K562 (cell line): ENCODE results near the gene RABIF. TPM values are rescaled to one million over a fixed set of nuclear protein-coding genes. Genes with fewer than 3 reads are reported as not detected.

Source experiments
- ATAC-seq: fragments of 200-7000 bp; cut with Tn5 transposase; 3 replicates; pipeline ENCODE4 v1.9.1; 2020; ENCODE audit warnings: moderate library complexity
- BruUV-seq: library from RNA; stranded (reverse); fragments of 400-500 nt; replicated peaks from 2 replicates; lab custom pipeline; 2021; lab: Mats Ljungman, UMichigan
- CTCF ChIA-PET: fragments of 300-600 bp; formaldehyde crosslinking; extraction: SDS; loops from one replicate; lab custom pipeline; 2021; ENCODE audit warnings: low intra/inter-chr PET ratio; lab: Yijun Ruan, JAX
- POLR2A ChIA-PET: fragments of 300-600, 350-650 bp; sonication (Branson Sonifier 250); formaldehyde crosslinking; extraction: SDS; loops from one replicate; lab custom pipeline; 2021; ENCODE audit warnings: antibody characterized with exemption, inconsistent platforms; lab: Yijun Ruan, JAX
- DNase-seq, 4 experiments: peaks; one replicate each; pipeline versions ENCODE4 v3.0.0 to v3.0.0-alpha.2; 2011 to 2018; ENCODE audit warnings: low spot score in 3 of 4, mixed read lengths in 3 of 4; ENCODE audit errors: extremely low read depth in 1 of 4
- FAIRE-seq: peaks from 2 replicates; lab custom pipeline; 2011; peaks lifted over from hg19 to GRCh38; lab: Jason Lieb, UNC
- H2AFZ ChIP-seq: 2 replicates; pipeline ENCODE4 v1.6.0; 2011; ENCODE audit warnings: low read depth, low read length, control low read depth, inconsistent platforms
- H3K27ac ChIP-seq: fragments of 200-600 bp; 3 replicates; pipeline ENCODE4 v1.8.0; 2011; ENCODE audit warnings: low read depth, mild to moderate bottlenecking, control low read depth, inconsistent platforms, low read length, moderate library complexity, mixed read lengths; ENCODE audit errors: extremely low read depth
- H3K27me3 ChIP-seq, 2 experiments: fragments of 300-600 bp in 1 of 2; 2 replicates in 1 of 2; 3 replicates in 1 of 2; pipeline versions ENCODE4 v1.6.0 to v1.8.0; 2011; ENCODE audit warnings: inconsistent platforms in 2 of 2, low read length in 2 of 2, mild to moderate bottlenecking in 1 of 2, mixed read lengths in 1 of 2, moderate library complexity in 1 of 2; ENCODE audit not compliant: control insufficient read depth in 2 of 2, insufficient read depth in 2 of 2
- H3K36me3 ChIP-seq: fragments of 300-600 bp; 3 replicates; pipeline ENCODE4 v1.8.0; 2011; ENCODE audit warnings: mild to moderate bottlenecking, low read length, inconsistent platforms; ENCODE audit not compliant: control insufficient read depth, insufficient read depth
- H3K4me1 ChIP-seq, 2 experiments: fragments of 200-600 bp in 1 of 2; replicated peaks in 1 of 2; 2 replicates in 1 of 2; 3 replicates in 1 of 2; pipeline versions ENCODE4 v1.5.1 to v1.8.0; 2011; ENCODE audit warnings: inconsistent platforms in 2 of 2, low read length in 2 of 2, mild to moderate bottlenecking in 1 of 2, mixed read lengths in 1 of 2, moderate library complexity in 1 of 2; ENCODE audit not compliant: control insufficient read depth in 2 of 2, insufficient read depth in 2 of 2
- H3K4me2 ChIP-seq: 2 replicates; pipeline ENCODE4 v1.6.1; 2011; ENCODE audit warnings: low read length, control low read depth, inconsistent platforms, mixed read lengths; ENCODE audit not compliant: insufficient read depth
- H3K4me3 ChIP-seq: fragments of 200-600 bp; sonication (generic), shearing (Covaris generic); 2 replicates; pipeline ENCODE4 v1.5.1; 2016; ENCODE audit warnings: control low read depth, inconsistent platforms
- H3K79me2 ChIP-seq: fragments of 200-600 bp; 3 replicates; pipeline ENCODE4 v1.8.0; 2011; ENCODE audit warnings: low read length, inconsistent platforms; ENCODE audit not compliant: control insufficient read depth, insufficient read depth
- H3K9ac ChIP-seq, 2 experiments: 2 replicates each; pipeline versions ENCODE4 v1.6.0 to v1.6.1; 2011; ENCODE audit warnings: low read depth in 2 of 2, low read length in 2 of 2, control low read depth in 1 of 2, inconsistent platforms in 1 of 2, mild to moderate bottlenecking in 1 of 2, mixed read lengths in 1 of 2; ENCODE audit not compliant: insufficient read depth in 1 of 2
- H3K9me1 ChIP-seq: one replicate; pipeline ENCODE4 v1.6.0; 2011; ENCODE audit warnings: inconsistent platforms, mild to moderate bottlenecking, low read length, moderate library complexity; ENCODE audit not compliant: control insufficient read depth, insufficient read depth
- H3K9me3 ChIP-seq: replicated peaks from 2 replicates; pipeline ENCODE4 v1.5.1; 2011; ENCODE audit warnings: low read depth, low read length, inconsistent platforms; ENCODE audit not compliant: control insufficient read depth, insufficient read depth
- H4K20me1 ChIP-seq: replicated peaks from 2 replicates; pipeline ENCODE4 v1.6.1; 2011; ENCODE audit warnings: low read length, inconsistent platforms, mixed read lengths; ENCODE audit not compliant: control insufficient read depth, insufficient read depth
- BRD4 ChIP-seq: fragments of 200-600 bp; sonication (generic); IDR thresholded peaks from 2 replicates; pipeline ENCODE4 v1.6.1; 2017; ENCODE audit warnings: inconsistent platforms
- HMG20B ChIP-seq: fragments of 250-450 bp; sonication (Bioruptor Pico); IDR thresholded peaks from 2 replicates; pipeline ENCODE4 v1.5.0; 2021; ENCODE audit warnings: mild to moderate bottlenecking
- MXI1 ChIP-seq: IDR thresholded peaks from 2 replicates; pipeline ENCODE4 v1.6.1; 2011; ENCODE audit warnings: low read depth, mild to moderate bottlenecking, improper control_type of control experiment, low read length
- NCOA2 ChIP-seq, 2 experiments: fragments of 450-650 bp; IDR thresholded peaks; 2 replicates each; pipeline ENCODE4 v1.6.1; 2018; ENCODE audit warnings: mild to moderate bottlenecking in 2 of 2, moderate library complexity in 1 of 2; ENCODE audit not compliant: partially characterized antibody in 2 of 2
- PML ChIP-seq: IDR thresholded peaks from 2 replicates; pipeline ENCODE4 v1.6.1; 2012; ENCODE audit warnings: low read length, inconsistent platforms
- SMARCB1 ChIP-seq: IDR thresholded peaks from 2 replicates; pipeline ENCODE4 v1.6.1; 2011; ENCODE audit warnings: improper control_type of control experiment, low read depth; ENCODE audit not compliant: insufficient read length
- TOE1 ChIP-seq, 2 experiments: fragments of 450-650 bp in 1 of 2; sonication (generic) in 1 of 2; formaldehyde crosslinking in 1 of 2; IDR thresholded peaks; 2 replicates each; pipeline versions ENCODE4 v1.7.1 to v1.8.0; 2016 to 2022; ENCODE audit warnings: borderline replicate concordance in 2 of 2, mild to moderate bottlenecking in 2 of 2, antibody characterized with exemption in 1 of 2, inconsistent platforms in 1 of 2, low read depth in 1 of 2, missing genetic modification reagents in 1 of 2, moderate library complexity in 1 of 2
- ZEB2 ChIP-seq: fragments of 450-650 bp; IDR thresholded peaks from 2 replicates; pipeline ENCODE4 v1.6.1; 2016
- ZNF165 ChIP-seq: fragments of 250-450 bp; sonication (Bioruptor Pico); IDR thresholded peaks from 2 replicates; pipeline ENCODE4 v1.4.0; 2020; ENCODE audit warnings: borderline replicate concordance
- ZNF3 ChIP-seq: fragments of 250-450 bp; sonication (Bioruptor Pico); IDR thresholded peaks from 2 replicates; pipeline ENCODE4 v1.5.0; 2021; ENCODE audit warnings: mild to moderate bottlenecking, moderate library complexity
- ZNF586 ChIP-seq: fragments of 450-650 bp; formaldehyde crosslinking; conservative IDR thresholded peaks from 2 replicates; pipeline ENCODE4 v1.4.0; 2020; ENCODE audit warnings: mild to moderate bottlenecking, moderate library complexity
- ZNF75A ChIP-seq: fragments of 450-650 bp; formaldehyde crosslinking; IDR thresholded peaks from 2 replicates; pipeline ENCODE4 v1.4.0; 2020; ENCODE audit warnings: mild to moderate bottlenecking
- WGBS: fragments of 100-300 bp; shearing (Covaris generic); methylation state at CpG from one replicate; pipeline ENCODE4 v1.1.6; 2016; ENCODE audit warnings: low coverage, mixed read lengths; ENCODE audit not compliant: insufficient coverage; ENCODE audit errors: missing lambda C conversion rate; 5-methylcytosine and 5-hydroxymethylcytosine counted together
- in situ Hi-C: fragments of 300-500 bp; cut with MboI; formaldehyde crosslinking; loops from 4 replicates; pipeline ENCODE4 v1.15.0; 2018; ENCODE audit warnings: inconsistent platforms, mixed read lengths
- intact Hi-C: fragments of 100-400 bp; cut with micrococcal nuclease; formaldehyde crosslinking; loops from 2 replicates; pipeline ENCODE4 v1.14.2; 2022
- polyA plus RNA-seq, 8 experiments: library from polyadenylated mRNA; depleted of rRNA in 4 of 8; stranded (reverse) in 5 of 8; unstranded in 3 of 8; fragments of >200 nt; fragmentation: Nextera tagmentation in 2 of 8; fragmentation: Illumina TruSeq in 1 of 8; extraction: Ambion mirVana in 2 of 8; extraction: Trizol in 1 of 8; gene quantifications; 2 replicates each; pipeline versions ENCODE4 v1.2.1 to v1.2.3, GENCODE V29; 2011 to 2014; ENCODE audit warnings: inconsistent platforms in 1 of 8, missing spikeins in 1 of 8
- total RNA-seq, 7 experiments: library from RNA; depleted of rRNA in 6 of 7; stranded (reverse); fragments of >200 nt in 6 of 7; fragmentation: Illumina TruSeq in 2 of 7; extraction: Trizol in 2 of 7; gene quantifications; 2 replicates each; pipeline versions ENCODE4 v1.2.1 to v1.2.3, GENCODE V29; 2011 to 2021; ENCODE audit warnings: low replicate concordance in 1 of 7
- TF ChIP-seq, protein P1 (sequence below): fragments of 250-450 bp; sonication (Bioruptor Pico); IDR thresholded peaks from 2 replicates; pipeline ENCODE4 v1.5.0; 2021; ENCODE audit warnings: mild to moderate bottlenecking, borderline replicate concordance

RABIF gene
- total and polyA plus RNA-seq, 9 of the 15 experiments (the other 6 are each of a cell fraction or from before 2014, with no cell fraction given) = 7.4 to 20.1 (median 11.0) TPM

DNA sequence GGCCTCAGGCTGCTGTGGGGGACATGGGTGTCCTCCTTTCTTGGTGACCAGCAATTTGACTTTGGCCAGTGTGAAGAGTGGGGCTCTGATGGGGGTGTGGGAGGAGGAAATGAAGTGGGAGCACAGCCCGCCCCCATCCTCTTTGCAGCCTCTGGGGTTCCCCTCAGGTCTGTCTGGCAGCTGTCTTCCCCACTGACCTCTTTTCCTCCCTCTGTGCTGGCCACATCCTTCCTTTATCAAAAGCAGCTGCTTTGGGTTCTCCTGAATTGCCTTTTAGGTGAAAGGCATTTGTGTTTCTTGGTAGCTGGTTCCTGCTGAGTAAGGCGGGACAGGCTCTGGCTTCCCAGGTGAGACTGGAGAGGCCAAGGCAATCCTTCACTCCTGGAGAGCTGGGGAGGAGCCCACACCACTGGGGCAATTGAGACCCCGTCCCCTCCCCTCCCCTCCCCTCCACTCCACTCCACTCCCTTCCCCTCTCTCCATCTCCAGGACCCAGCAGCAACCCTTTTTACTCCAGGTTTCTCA lies 53.3 kb downstream of the RABIF start:
- peaks cover 3% of the 10 kb centered on the region in 2 experiments; a peak in 3 of 5 replicates for H3K4me1 ChIP-seq
- peaks cover 2 to 5% of the 10 kb centered on the region in 2 experiments; a peak in 1 of 5 replicates for H3K27me3 ChIP-seq
- POLR2A ChIA-PET = interaction anchor here (0.6 to 1.2 kb wide), 5 partner anchors 8 to 15 kb away, joined by 3 to 4 read pairs (median 3); no protein-coding TSS in a partner anchor
- TF ChIP-seq BRD4 (no peak), HMG20B (CRISPR knock-in tag) (no peak), ZEB2 (no peak), ZNF586 (no peak), ZNF165 (CRISPR knock-in tag) (no peak), ZNF75A (CRISPR knock-in tag) (no peak), ZNF3 (CRISPR knock-in tag) (no peak), MXI1 (no peak), PML (no peak), TOE1 (IDR thresholded peaks at IDR 0.05; ENCODE audit: borderline replicate concordance) (no peak), TOE1 (CRISPR knock-in tag; IDR thresholded peaks at IDR 0.05; ENCODE audit: borderline replicate concordance, low read depth) (no peak), SMARCB1 (no peak), NCOA2 (IDR thresholded peaks at IDR 0.05; ENCODE audit: partially characterized antibody in 2 of 2) (no peak)
- TF ChIP-seq, protein P1, sequence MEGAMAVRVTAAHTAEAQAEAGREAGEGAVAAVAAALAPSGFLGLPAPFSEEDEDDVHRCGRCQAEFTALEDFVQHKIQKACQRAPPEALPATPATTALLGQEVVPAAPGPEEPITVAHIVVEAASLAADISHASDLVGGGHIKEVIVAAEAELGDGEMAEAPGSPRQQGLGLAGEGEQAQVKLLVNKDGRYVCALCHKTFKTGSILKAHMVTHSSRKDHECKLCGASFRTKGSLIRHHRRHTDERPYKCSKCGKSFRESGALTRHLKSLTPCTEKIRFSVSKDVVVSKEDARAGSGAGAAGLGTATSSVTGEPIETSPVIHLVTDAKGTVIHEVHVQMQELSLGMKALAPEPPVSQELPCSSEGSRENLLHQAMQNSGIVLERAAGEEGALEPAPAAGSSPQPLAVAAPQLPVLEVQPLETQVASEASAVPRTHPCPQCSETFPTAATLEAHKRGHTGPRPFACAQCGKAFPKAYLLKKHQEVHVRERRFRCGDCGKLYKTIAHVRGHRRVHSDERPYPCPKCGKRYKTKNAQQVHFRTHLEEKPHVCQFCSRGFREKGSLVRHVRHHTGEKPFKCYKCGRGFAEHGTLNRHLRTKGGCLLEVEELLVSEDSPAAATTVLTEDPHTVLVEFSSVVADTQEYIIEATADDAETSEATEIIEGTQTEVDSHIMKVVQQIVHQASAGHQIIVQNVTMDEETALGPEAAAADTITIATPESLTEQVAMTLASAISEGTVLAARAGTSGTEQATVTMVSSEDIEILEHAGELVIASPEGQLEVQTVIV = no peak
- DNase-seq (no peak), ATAC-seq (no peak; the same call in 2 of the 3 replicates), FAIRE-seq (no peak)
- H3K9me3 ChIP-seq = no peaks in the 10 kb centered on the region
- no peaks in the 10 kb centered on the region for H3K36me3 ChIP-seq
- intact Hi-C loops = no loop called here
- no peak overlapping the region for H3K4me2 ChIP-seq
- 0 out of 4 replicates have a peak overlapping the region, but pooled peaks of 1 of the 2 experiments have one; percentile 20 for H3K9ac ChIP-seq
- CTCF ChIA-PET = no interaction called here
- H3K4me3 ChIP-seq = no peak overlapping the region
- in situ Hi-C loops = no loop called here
- H2AFZ ChIP-seq = no peak overlapping the region
- no peak overlapping the region for H3K27ac ChIP-seq
- no peaks in the 10 kb centered on the region for H3K9me1 ChIP-seq
- H3K79me2 ChIP-seq = no peaks in the 10 kb centered on the region
- WGBS = 41% methylated on average over 2 of the region's 3 CpGs
- H4K20me1 ChIP-seq = no peaks in the 10 kb centered on the region
- no TSS peak for BruUV-seq
